ENCODE measurements around the gene ZNF714.

DNA sequence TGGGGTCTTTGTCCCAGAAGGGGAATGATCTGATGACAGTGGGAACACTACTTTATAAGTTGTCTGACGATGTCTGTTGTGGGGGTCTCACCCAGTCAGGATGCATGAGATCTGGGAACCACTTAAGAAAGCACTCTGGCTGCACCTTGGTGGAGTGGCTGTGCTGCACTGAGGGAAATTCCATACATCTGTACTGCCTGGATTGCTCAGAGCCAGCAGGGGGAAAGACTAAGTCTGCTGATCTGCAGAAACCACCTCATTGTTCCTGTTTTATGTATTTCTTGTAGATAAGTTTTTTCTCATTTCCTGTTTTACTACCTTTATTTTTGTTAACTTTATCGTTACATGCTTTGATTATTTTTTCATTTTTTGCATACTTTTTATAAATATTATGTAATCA is 34.3 kb upstream of the ZNF714 start:
- TF ChIP-seq, protein P1, sequence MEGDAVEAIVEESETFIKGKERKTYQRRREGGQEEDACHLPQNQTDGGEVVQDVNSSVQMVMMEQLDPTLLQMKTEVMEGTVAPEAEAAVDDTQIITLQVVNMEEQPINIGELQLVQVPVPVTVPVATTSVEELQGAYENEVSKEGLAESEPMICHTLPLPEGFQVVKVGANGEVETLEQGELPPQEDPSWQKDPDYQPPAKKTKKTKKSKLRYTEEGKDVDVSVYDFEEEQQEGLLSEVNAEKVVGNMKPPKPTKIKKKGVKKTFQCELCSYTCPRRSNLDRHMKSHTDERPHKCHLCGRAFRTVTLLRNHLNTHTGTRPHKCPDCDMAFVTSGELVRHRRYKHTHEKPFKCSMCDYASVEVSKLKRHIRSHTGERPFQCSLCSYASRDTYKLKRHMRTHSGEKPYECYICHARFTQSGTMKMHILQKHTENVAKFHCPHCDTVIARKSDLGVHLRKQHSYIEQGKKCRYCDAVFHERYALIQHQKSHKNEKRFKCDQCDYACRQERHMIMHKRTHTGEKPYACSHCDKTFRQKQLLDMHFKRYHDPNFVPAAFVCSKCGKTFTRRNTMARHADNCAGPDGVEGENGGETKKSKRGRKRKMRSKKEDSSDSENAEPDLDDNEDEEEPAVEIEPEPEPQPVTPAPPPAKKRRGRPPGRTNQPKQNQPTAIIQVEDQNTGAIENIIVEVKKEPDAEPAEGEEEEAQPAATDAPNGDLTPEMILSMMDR (IDR thresholded peaks at IDR 0.05; ENCODE audit: low read depth, low read length), result no peak
- TF ChIP-seq EZH2phosphoT487 (IDR thresholded peaks at IDR 0.05; ENCODE audit: low read depth), result no peak
